Tibial artery (tissue), 4 donors: ENCODE measurements around the gene CDK5RAP2.

Experiments used
- DNase-seq, 2 donors: peaks; one replicate each; pipeline ENCODE4 v3.0.0-alpha.2; 2019
- H3K27ac ChIP-seq, 2 donors: fragments of 200-600 bp; sonication (generic) in 1 of 2; 1 replicate in 1 of 2; 2 replicates in 1 of 2; pipeline ENCODE4 v1.5.1; 2018 to 2019; ENCODE audit warnings: mild to moderate bottlenecking in 1 of 2
- H3K27me3 ChIP-seq, 2 donors: fragments of 200-600 bp; sonication (generic) in 1 of 2; one replicate each; pipeline versions ENCODE4 v1.5.1 to v1.6.0; 2016 to 2019
- H3K36me3 ChIP-seq, 3 donors: fragments of 200-600 bp; sonication (generic) in 2 of 3; one replicate each; pipeline ENCODE4 v1.5.1; 2016 to 2019; ENCODE audit warnings: mild to moderate bottlenecking in 2 of 3
- H3K4me1 ChIP-seq, 4 donors: fragments of 200-600 bp; sonication (generic) in 2 of 4; 1 replicate in 3 of 4; 2 replicates in 1 of 4; pipeline ENCODE4 v1.5.1; 2016 to 2019
- H3K4me3 ChIP-seq, 2 donors: fragments of 200-600 bp; sonication (generic) in 1 of 2; 1 replicate in 1 of 2; 2 replicates in 1 of 2; pipeline ENCODE4 v1.5.1; 2018 to 2019; ENCODE audit warnings: mild to moderate bottlenecking in 2 of 2
- H3K9me3 ChIP-seq, 3 donors: fragments of 200-600 bp; sonication (generic) in 1 of 3; one replicate each; pipeline ENCODE4 v1.5.1; 2016 to 2019
- CTCF ChIP-seq, 2 experiments: fragments of 200-600 bp in 1 of 2; fragments of 450-650 bp in 1 of 2; IDR thresholded peaks; one replicate each; pipeline ENCODE4 v1.5.1; 2017 to 2019; ENCODE audit warnings: antibody characterized with exemption in 2 of 2, mild to moderate bottlenecking in 1 of 2, moderate library complexity in 1 of 2
- intact Hi-C: fragments of 100-400 bp; cut with DNase I; formaldehyde crosslinking; loops from one replicate; pipeline ENCODE4 v1.15.0; 2023; ENCODE audit warnings: low total_unique reads

The CDK5RAP2 gene

DNA sequence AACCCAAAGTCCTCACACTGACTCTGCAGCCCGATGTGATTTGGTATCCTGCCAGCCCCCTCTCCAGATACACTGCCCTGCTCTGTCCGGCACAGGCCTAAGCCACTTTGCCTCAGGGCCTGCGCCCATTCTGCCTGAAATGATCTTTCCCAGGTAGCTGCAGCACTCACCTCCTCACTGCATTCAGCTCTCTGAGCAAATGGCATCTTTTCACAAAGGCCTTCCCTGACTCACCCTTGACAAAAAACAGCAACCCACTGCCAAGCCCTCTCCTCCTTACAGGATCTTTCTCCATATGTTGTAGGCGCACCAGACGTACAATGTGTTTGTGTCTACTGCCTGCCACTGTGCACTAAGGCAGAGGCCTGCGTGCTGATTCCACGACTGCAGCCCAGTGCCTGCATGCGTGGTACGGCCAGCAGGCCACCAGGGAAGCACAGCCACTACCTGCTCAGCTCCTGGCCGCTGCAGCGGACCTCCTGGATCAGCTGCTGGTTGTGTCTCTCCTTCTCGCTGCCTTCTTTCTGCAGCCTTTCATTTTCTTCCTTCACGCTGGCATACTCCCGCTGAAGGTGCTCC lies 171.2 kb downstream of the CDK5RAP2 start:
- H3K36me3 ChIP-seq: peaks cover 55 to 88% (median 73%) of the 10 kb centered on the region in 3 donors

DNA sequence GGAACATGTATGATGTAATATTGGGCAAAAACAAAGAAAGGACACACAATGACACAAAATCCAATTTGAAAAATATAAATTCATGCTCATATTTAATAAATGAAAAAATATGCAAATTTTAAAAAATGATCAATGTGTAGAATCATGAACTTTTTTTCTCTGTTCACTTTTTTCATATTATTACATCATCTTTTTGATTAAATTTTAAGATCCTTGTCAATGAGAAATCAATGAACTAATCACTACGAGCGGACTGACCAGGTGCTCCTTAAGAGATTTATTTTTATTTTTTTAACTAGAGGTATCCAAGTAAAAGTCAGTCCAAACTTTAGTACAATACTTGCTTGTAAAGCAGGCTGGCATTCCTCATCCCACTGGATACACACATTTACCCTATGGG lies 174.1 kb downstream of the CDK5RAP2 start:
- no peak for TF ChIP-seq CTCF (IDR thresholded peaks at IDR 0.05)
- Histone ChIP-seq H3K27ac (no peak overlapping the region), H3K9me3 (no peaks in the 10 kb centered on the region), H3K36me3 (peaks cover 79 to 100% (median 84%) of the 10 kb centered on the region in 3 donors), H3K4me3 (no peak overlapping the region), H3K4me1 (peaks cover 0 to 4% (median 0%) of the 10 kb centered on the region in 4 donors), H3K27me3 (no peaks in the 10 kb centered on the region)
- no peak for DNase-seq
- intact Hi-C loops: no loop called here

More for the DNA sequence above, 171.2 kb downstream of the CDK5RAP2 start:
- Histone ChIP-seq H3K27me3 (no peaks in the 10 kb centered on the region), H3K9me3 (no peaks in the 10 kb centered on the region), H3K4me3 (no peak overlapping the region), H3K4me1 (peaks cover 0 to 27% (median 6%) of the 10 kb centered on the region in 4 donors), H3K27ac (no peak overlapping the region)
- intact Hi-C loops: no loop called here
- no peak for TF ChIP-seq CTCF (IDR thresholded peaks at IDR 0.05)
- DNase-seq: no peak

GRCh38 chr9:120405134-120405533 lies 174.8 kb downstream of the CDK5RAP2 start:
- H3K4me1 ChIP-seq: no peaks in the 10 kb centered on the region
- H3K9me3 ChIP-seq: no peaks in the 10 kb centered on the region
- H3K36me3 ChIP-seq: peaks cover 80 to 100% (median 84%) of the 10 kb centered on the region in 3 donors
- no peak for TF ChIP-seq CTCF (IDR thresholded peaks at IDR 0.05)
- DNase-seq: no peak
- H3K4me3 ChIP-seq: no peak overlapping the region
- H3K27me3 ChIP-seq: no peaks in the 10 kb centered on the region
- intact Hi-C loops: no loop called here
- no peak overlapping the region for H3K27ac ChIP-seq

GRCh38 chr9:120403543-120403856 lies 176.5 kb downstream of the CDK5RAP2 start:
- no peaks in the 10 kb centered on the region for H3K27me3 ChIP-seq
- H3K4me3 ChIP-seq: no peak overlapping the region
- H3K9me3 ChIP-seq: no peaks in the 10 kb centered on the region
- H3K27ac ChIP-seq: no peak overlapping the region
- H3K4me1 ChIP-seq: no peaks in the 10 kb centered on the region
- intact Hi-C loops: no loop called here
- no peak for TF ChIP-seq CTCF (IDR thresholded peaks at IDR 0.05)
- no peak for DNase-seq
- peaks cover 83 to 100% (median 84%) of the 10 kb centered on the region in 3 donors for H3K36me3 ChIP-seq

DNA sequence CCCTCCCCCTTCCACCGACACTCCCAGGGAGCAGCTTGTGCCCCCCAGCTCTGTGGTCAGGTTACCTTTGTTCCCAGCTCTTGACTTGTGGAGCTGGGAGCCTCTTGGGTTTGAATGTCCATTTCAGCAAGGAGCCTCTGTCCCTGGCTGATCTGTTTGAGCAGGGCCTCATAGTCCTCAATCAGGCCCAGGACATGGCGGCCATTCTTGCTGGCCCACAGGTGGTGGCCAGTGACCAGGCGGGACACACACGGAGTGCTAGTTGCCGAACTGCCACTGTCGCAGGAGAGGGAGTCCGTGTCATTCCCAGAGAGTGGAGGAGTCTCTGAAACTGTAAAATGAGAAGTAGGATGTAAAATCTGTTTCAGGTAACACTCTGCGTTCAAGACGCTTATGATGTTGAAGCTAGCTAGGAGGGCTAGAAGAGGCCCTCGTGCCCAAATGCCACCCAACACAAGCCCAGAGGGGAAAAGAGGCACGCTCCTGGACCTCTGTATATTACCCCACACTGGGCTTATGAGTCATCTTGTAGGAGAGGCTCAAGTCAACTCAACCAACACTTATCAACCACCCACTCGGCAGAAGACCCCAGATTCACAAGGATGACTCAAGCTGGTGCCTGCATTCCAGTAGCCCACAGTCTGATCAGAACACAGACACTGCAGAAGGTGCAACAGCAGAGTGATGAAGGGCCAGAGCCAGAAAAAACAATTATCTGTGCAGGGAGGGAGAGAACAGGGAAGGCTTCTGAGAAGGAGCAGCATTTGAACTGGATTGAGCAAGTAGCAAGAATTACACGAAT lies 177.0 kb downstream of the CDK5RAP2 start:
- no peak overlapping the region for H3K27ac ChIP-seq
- TF ChIP-seq CTCF (IDR thresholded peaks at IDR 0.05): no peak
- no peaks in the 10 kb centered on the region for H3K9me3 ChIP-seq
- H3K4me1 ChIP-seq: no peaks in the 10 kb centered on the region
- intact Hi-C loops: no loop called here
- H3K36me3 ChIP-seq: peaks cover 78 to 98% (median 78%) of the 10 kb centered on the region in 3 donors
- H3K27me3 ChIP-seq: no peaks in the 10 kb centered on the region
- H3K4me3 ChIP-seq: no peak overlapping the region
- no peak for DNase-seq
